GM12801 (cell line): ENCODE results near the gene KDSR.

Experiments
- TF ChIP-seq, protein P1 (sequence below): IDR thresholded peaks from one replicate; pipeline ENCODE4 v1.5.1; 2011; ENCODE audit warnings: control low read depth; ENCODE audit not compliant: insufficient read length; ENCODE audit errors: extremely low read depth

KDSR gene

GRCh38 chr18:63311118-63312018, 55.6 kb downstream of the KDSR start:
- TF ChIP-seq, protein P1, sequence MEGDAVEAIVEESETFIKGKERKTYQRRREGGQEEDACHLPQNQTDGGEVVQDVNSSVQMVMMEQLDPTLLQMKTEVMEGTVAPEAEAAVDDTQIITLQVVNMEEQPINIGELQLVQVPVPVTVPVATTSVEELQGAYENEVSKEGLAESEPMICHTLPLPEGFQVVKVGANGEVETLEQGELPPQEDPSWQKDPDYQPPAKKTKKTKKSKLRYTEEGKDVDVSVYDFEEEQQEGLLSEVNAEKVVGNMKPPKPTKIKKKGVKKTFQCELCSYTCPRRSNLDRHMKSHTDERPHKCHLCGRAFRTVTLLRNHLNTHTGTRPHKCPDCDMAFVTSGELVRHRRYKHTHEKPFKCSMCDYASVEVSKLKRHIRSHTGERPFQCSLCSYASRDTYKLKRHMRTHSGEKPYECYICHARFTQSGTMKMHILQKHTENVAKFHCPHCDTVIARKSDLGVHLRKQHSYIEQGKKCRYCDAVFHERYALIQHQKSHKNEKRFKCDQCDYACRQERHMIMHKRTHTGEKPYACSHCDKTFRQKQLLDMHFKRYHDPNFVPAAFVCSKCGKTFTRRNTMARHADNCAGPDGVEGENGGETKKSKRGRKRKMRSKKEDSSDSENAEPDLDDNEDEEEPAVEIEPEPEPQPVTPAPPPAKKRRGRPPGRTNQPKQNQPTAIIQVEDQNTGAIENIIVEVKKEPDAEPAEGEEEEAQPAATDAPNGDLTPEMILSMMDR: no peak

DNA sequence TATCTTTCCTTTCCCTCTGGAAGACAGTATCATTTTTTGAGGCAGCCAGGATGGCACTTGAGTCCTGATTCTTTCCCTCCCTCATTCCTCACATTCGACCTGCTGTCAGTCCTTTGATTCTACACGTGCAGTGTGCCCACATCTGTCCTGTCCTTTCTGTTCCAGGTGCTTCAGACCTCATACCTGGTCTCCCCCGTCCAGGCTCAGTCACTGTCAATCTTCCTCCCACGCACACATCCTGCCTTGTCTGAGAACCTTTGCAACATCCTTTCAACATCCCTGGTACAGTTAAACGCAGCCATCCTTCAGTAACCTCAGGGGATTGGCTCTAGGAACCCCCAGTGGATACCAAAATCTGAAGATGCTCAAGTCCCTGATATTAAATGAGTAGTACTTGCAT, 57.6 kb downstream of the KDSR start:
- TF ChIP-seq, protein P1: no peak

GRCh38 chr18:63307551-63308200, 59.3 kb downstream of the KDSR start:
- TF ChIP-seq, protein P1: no peak

DNA sequence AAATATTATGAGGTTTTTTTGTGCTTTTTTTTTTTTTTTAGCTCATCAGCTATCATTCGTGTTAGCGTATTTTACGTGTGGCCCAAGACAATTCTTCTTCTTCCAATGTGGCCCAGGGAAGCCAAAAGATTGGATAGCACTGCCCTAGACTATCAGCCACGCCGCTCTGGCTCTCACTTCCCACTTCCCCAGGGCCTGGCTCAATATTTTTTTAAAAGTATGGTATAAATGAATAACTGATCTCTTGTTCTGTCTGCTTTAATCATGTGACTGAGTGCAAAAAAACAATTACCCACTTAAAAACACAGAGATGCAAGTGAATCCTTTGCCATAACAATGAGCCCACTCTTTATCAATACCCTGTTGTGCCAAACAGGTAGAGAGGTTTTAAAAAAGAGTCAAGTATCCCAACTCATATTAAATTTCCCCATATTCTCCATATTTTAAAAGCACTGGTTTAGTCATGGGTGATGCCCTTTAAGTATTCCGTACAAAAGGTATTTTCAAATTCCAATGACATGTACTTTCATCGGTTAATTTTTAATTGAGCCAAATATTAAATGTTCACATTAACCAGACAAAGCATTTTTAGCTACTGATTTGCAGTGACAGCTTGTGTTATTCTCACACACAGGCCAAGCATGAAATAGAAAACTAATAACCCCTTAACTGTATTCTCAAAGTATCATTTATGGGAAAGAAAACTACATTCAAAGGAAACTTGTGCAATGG, 60.0 kb downstream of the KDSR start:
- TF ChIP-seq, protein P1: no peak

DNA sequence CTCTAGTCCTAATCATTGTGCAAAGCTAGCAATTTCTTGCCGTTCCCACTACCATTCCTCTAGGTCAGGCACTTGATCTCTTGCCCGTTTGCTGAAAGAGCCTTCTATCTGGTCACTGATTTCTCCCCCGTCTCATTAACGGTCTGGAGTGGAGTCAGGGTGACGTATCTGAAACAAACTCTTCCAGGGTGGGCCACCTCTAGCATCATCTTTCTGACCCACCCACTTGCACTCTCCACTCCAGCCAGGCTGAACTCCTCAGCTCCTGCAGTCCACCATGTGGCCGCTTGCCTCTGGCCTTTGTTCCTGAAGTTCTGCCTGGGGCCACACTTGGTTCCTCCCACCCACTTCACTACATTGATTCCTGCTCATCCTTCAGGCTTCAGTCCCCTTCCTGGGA, 60.8 kb downstream of the KDSR start:
- TF ChIP-seq, protein P1: no peak

- TF ChIP-seq, protein P1: no peak
Observed at GRCh38 chr18:63303547-63303946, 63.5 kb downstream of the KDSR start.
